ENCODE data around the gene ARL13A. TPM values are rescaled to one million over a fixed set of nuclear protein-coding genes. Genes with fewer than 3 reads are reported as not detected.

ARL13A gene
- 0.18 to 0.33 TPM (median 0.24 TPM) in 4 of 5 replicates, not detected in the other for total RNA-seq (2022; extraction: Qiagen RNA extraction; ENCODE audit: low read depth)

DNA sequence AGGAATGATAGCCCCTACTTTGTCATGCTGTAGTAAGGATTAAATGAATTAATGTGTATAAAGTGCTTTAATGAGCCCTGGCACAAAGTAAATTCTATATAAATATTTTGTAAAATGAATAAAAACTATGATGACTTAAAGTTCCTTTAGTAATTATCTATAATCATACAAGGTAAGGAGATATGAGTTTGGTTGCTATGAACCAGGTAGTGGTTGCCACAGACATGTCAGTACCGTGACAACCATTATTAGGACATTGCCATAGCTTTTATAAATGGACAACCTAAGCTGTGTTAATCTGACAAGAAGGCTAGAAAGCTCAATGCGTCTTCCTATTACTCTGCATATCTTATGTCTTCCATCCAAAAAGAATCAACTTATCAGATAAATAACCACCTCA, at the start of gene ARL13A:
TSS of gene ARL13A (plus strand) at position 301 of the 400 bp plus-strand sequence. CDS start 3,982 bp downstream, outside the sequence.

DNA sequence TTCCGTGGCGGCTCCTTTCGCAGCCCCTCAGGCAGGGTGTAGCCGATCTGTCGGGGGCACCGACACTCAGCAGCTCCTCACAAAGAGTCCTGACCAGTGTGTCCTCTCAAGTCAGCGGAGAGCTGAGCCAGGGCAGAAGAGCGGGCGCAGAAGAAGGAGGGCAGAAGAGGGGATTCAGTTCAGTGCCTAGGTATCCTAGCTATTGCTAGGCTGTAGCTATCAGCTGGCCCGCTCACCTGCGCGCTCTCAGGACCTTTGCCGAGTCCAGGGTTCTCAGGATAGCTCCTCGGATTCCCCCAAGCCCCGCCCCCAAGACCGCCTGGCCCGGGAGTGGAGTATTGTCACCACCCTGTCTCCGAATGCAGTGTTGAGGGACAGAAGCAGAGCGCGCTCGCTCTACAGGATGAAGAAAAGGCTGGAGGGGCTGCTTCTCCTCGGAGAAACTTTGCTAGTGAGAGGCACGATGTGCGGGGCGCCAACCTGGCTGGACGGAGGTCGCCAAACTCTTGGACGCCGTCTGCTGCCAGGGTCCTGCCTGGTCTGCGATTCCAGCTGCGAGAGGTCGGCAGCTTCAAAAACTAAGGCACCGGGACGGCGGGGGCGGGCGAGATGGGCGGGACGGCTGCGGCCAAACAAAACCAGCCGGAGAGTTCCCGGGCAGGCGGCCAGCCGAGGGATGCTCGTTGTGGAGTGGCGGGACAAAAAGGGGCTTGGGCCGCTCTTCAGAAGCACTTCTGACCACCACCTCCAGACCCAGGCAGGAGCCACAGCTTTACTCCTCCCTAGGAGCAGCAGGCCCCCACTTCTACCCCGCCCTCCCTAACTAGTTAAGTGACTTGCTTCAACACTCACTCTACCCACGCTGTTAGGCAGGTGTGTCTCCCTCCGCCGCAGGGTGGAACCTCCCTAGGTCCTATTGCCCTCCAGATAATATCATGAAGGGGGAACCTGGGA, 40.6 kb upstream of the ARL13A start, which contains the start of gene XKRX:
TSS of gene XKRX (minus strand) at position 258 of the 954 bp plus-strand sequence. CDS start 613 bp downstream, outside the sequence.

Other genes with a start within 250 kb of the ARL13A start
- 1.6 to 3.6 TPM (median 2.8 TPM) in 5 replicates for gene SYTL4, start 237.6 kb upstream of the ARL13A start, total RNA-seq (2022; extraction: Qiagen RNA extraction; ENCODE audit: low read depth)
- 30.7 to 32.2 TPM (median 31.9 TPM) in 5 replicates for gene CSTF2, start 149.3 kb upstream of the ARL13A start, total RNA-seq (2022; extraction: Qiagen RNA extraction; ENCODE audit: low read depth)
- gene NOX1, start 95.3 kb upstream of the ARL13A start, total RNA-seq (2022; extraction: Qiagen RNA extraction; ENCODE audit: low read depth), result 0.11 to 0.20 TPM in 2 of 5 replicates, not detected in the others
- 0.12 to 0.72 TPM (median 0.45 TPM) in 5 replicates for gene XKRX, start 40.8 kb upstream of the ARL13A start, total RNA-seq (2022; extraction: Qiagen RNA extraction; ENCODE audit: low read depth)
- gene TRMT2B, start 82.4 kb downstream of the ARL13A start, total RNA-seq (2022; extraction: Qiagen RNA extraction; ENCODE audit: low read depth), result 13.1 to 15.7 TPM (median 15.4 TPM) in 5 replicates
- gene TMEM35A, start 109.2 kb downstream of the ARL13A start, total RNA-seq (2022; extraction: Qiagen RNA extraction; ENCODE audit: low read depth), result not detected in 5 replicates
- gene CENPI, start 128.5 kb downstream of the ARL13A start, total RNA-seq (2022; extraction: Qiagen RNA extraction; ENCODE audit: low read depth), result 8.2 to 14.1 TPM (median 12.5 TPM) in 5 replicates